Mesendoderm (in vitro differentiated cells): ENCODE results near the gene TMEM239.

Source experiments
- DNase-seq: peaks from one replicate; pipeline ENCODE4 v3.0.0; 2013
- H2AK5ac ChIP-seq: 2 replicates; pipeline ENCODE4 v1.6.1; 2013; ENCODE audit warnings: low read length, inconsistent platforms
- H2BK120ac ChIP-seq: 2 replicates; pipeline ENCODE4 v1.6.1; 2013; ENCODE audit warnings: low read depth, mild to moderate bottlenecking, low read length, moderate library complexity, mixed read lengths
- H2BK15ac ChIP-seq: replicated peaks from 2 replicates; pipeline ENCODE4 v1.6.1; 2013; ENCODE audit warnings: low read depth, mild to moderate bottlenecking, moderate library complexity
- H2BK5ac ChIP-seq: 2 replicates; pipeline ENCODE4 v1.6.1; 2013; ENCODE audit warnings: low read length, inconsistent platforms
- H3K18ac ChIP-seq: 2 replicates; pipeline ENCODE4 v1.6.1; 2013; ENCODE audit warnings: mild to moderate bottlenecking, low read length, mixed read lengths
- H3K23ac ChIP-seq: one replicate; pipeline ENCODE4 v1.6.1; 2013; ENCODE audit warnings: low read length
- H3K27ac ChIP-seq: 2 replicates; pipeline ENCODE4 v1.5.1; 2013; ENCODE audit warnings: low read depth, mild to moderate bottlenecking, inconsistent platforms, low read length, moderate library complexity
- H3K27me3 ChIP-seq: 2 replicates; pipeline ENCODE4 v1.6.1; 2013; ENCODE audit warnings: low read length, control low read depth, mild to moderate bottlenecking, inconsistent platforms; ENCODE audit not compliant: insufficient read depth, poor library complexity
- H3K36me3 ChIP-seq: 2 replicates; pipeline ENCODE4 v1.6.1; 2013; ENCODE audit warnings: low read length, inconsistent platforms; ENCODE audit not compliant: control insufficient read depth, insufficient read depth
- H3K4ac ChIP-seq: one replicate; pipeline ENCODE4 v1.6.1; 2013; ENCODE audit warnings: low read depth, mild to moderate bottlenecking, low read length, moderate library complexity
- H3K4me1 ChIP-seq: 2 replicates; pipeline ENCODE4 v1.6.1; 2013; ENCODE audit warnings: low read depth, low read length, inconsistent platforms; ENCODE audit not compliant: control insufficient read depth
- H3K4me2 ChIP-seq: 2 replicates; pipeline ENCODE4 v1.6.1; 2013; ENCODE audit warnings: low read length
- H3K4me3 ChIP-seq: 2 replicates; pipeline ENCODE4 v1.5.1; 2013; ENCODE audit warnings: mild to moderate bottlenecking, low read length
- H3K56ac ChIP-seq: one replicate; pipeline ENCODE4 v1.6.1; 2013; ENCODE audit warnings: low read length
- H3K79me1 ChIP-seq: 2 replicates; pipeline ENCODE4 v1.6.1; 2013; ENCODE audit warnings: low read length, inconsistent platforms
- H3K79me2 ChIP-seq: 2 replicates; pipeline ENCODE4 v1.6.1; 2013; ENCODE audit warnings: mild to moderate bottlenecking, low read length; ENCODE audit not compliant: control insufficient read depth, insufficient read depth
- H3K9ac ChIP-seq: 2 replicates; pipeline ENCODE4 v1.6.1; 2013; ENCODE audit warnings: low read length, inconsistent platforms
- H4K5ac ChIP-seq: one replicate; pipeline ENCODE4 v1.6.1; 2013; ENCODE audit warnings: low read length
- H4K8ac ChIP-seq: one replicate; pipeline ENCODE4 v1.6.1; 2013; ENCODE audit warnings: low read depth, mild to moderate bottlenecking, control low read depth, low read length, moderate library complexity
- WGBS: extraction: QIAGEN DNeasy Blood & Tissue Kit; methylation state at CpG from one replicate; pipeline ENCODE4 v1.1.7; 2013; ENCODE audit warnings: low lambda C conversion rate, missing lambda C conversion rate; ENCODE audit not compliant: insufficient coverage; ENCODE audit errors: extremely low coverage; 5-methylcytosine and 5-hydroxymethylcytosine counted together

TMEM239 gene

DNA sequence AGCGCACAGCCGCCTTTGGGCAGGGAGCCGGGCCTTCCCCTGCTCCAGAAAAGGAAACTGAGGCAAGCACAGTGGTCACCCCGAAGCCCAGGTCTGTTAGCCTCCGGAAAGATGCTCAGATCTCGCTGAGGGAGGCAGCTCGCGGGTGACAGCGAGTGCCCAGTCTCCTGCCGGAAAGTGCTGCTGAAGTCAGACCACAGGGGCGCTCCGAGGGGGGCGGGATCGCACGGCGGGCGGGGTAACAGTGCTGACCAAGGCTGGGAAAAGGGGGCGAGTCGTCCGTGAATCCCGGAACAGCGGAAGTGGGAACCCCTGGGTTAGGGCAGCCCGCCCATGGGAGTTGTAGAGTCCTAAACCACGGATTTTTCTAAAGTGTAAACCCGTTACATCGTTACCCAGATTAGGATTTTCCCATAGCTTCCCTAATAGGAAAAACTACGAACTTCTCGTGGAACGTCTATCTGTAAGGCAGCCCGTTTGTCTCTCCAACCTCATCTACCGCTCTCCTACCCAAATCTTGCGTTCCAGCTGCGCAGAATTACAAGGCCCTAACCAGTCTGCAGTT lies 24.9 kb downstream of the TMEM239 start:
- Histone ChIP-seq H3K4me3 (peak overlapping the region; percentile 77), H3K79me1 (no peaks in the 10 kb centered on the region), H3K9ac (peak overlapping the region; percentile 68), H2BK15ac (no peak overlapping the region), H3K4ac (no peak overlapping the region), H3K4me1 (no peaks in the 10 kb centered on the region), H3K4me2 (peak overlapping the region; percentile 74), H3K27me3 (no peaks in the 10 kb centered on the region), H2AK5ac (no peak overlapping the region), H3K18ac (no peak overlapping the region), H3K23ac (no peak overlapping the region), H2BK120ac (no peak overlapping the region), H2BK5ac (no peak overlapping the region), H3K56ac (peak overlapping the region; percentile 74), H3K36me3 (no peaks in the 10 kb centered on the region), H4K5ac (no peak overlapping the region), H3K79me2 (no peaks in the 10 kb centered on the region), H3K27ac (no peak overlapping the region), H4K8ac (no peak overlapping the region)
- no CpG with 5 or more reads among the region's 33 CpGs for WGBS
- peak; percentile 46 for DNase-seq

DNA sequence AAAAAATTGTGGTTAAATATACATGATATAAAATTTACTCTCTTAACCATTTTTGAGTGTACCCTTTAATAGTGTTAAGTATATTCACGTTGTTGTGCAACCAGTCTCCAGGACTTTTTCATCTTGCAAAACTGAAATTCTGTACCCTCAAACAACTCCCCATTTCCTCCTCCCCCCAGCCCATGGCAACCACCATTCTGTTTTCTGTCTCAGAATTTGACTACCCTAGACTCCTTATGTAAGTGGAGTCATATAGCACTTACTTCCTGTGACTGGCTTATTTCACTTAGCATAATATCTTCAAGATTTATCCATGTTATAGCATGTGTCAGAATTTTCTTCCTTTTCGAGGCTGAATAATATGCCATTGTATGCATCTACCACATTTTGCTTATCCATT lies 29.4 kb downstream of the TMEM239 start:
- H3K27me3 ChIP-seq = no peaks in the 10 kb centered on the region
- no peaks in the 10 kb centered on the region for H3K4me1 ChIP-seq
- H3K79me2 ChIP-seq = no peaks in the 10 kb centered on the region
- no peak overlapping the region for H3K4me3 ChIP-seq
- H2BK15ac ChIP-seq = no peak overlapping the region
- H3K4me2 ChIP-seq = no peak overlapping the region
- no peak overlapping the region for H3K27ac ChIP-seq
- H3K9ac ChIP-seq = no peak overlapping the region
- no peak overlapping the region for H4K8ac ChIP-seq
- no peak overlapping the region for H3K23ac ChIP-seq
- no peaks in the 10 kb centered on the region for H3K36me3 ChIP-seq
- H3K79me1 ChIP-seq = no peaks in the 10 kb centered on the region
- H3K56ac ChIP-seq = no peak overlapping the region
- DNase-seq = no peak
- no peak overlapping the region for H3K18ac ChIP-seq
- H2BK120ac ChIP-seq = no peak overlapping the region
- H4K5ac ChIP-seq = no peak overlapping the region
- H3K4ac ChIP-seq = no peak overlapping the region
- H2BK5ac ChIP-seq = no peak overlapping the region
- no peak overlapping the region for H2AK5ac ChIP-seq
- no CpG with 5 or more reads among the region's 2 CpGs for WGBS

DNA sequence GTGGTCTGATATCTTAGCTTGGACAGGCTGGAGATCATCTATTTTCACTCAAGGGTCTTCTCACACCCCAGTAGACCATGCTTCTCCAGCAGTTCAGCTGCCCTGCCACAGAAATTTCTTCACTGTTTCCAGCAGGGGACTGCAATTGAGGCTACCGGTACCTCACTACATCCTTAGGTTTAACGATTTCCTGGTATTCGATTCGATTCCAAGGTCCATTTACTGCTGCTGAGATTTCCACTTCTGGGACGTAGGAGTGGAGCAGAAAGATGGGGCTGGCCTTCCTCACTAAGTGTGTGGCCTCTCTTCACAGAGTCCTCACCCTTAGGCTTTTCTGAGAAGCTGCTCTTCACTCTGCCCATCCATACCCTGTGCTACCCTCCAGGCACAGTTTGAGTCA lies 30.5 kb downstream of the TMEM239 start:
- H4K8ac ChIP-seq = no peak overlapping the region
- H3K23ac ChIP-seq = no peak overlapping the region
- no peak overlapping the region for H3K9ac ChIP-seq
- H3K79me2 ChIP-seq = no peaks in the 10 kb centered on the region
- H3K36me3 ChIP-seq = no peaks in the 10 kb centered on the region
- WGBS = no CpG with 5 or more reads among the region's 5 CpGs
- H4K5ac ChIP-seq = no peak overlapping the region
- DNase-seq = no peak
- no peak overlapping the region for H3K4me3 ChIP-seq
- no peak overlapping the region for H2BK120ac ChIP-seq
- no peaks in the 10 kb centered on the region for H3K79me1 ChIP-seq
- H3K4me1 ChIP-seq = no peaks in the 10 kb centered on the region
- no peak overlapping the region for H3K4ac ChIP-seq
- no peaks in the 10 kb centered on the region for H3K27me3 ChIP-seq
- H3K18ac ChIP-seq = no peak overlapping the region
- H2BK15ac ChIP-seq = no peak overlapping the region
- H2BK5ac ChIP-seq = no peak overlapping the region
- no peak overlapping the region for H2AK5ac ChIP-seq
- no peak overlapping the region for H3K27ac ChIP-seq
- H3K56ac ChIP-seq = no peak overlapping the region
- no peak overlapping the region for H3K4me2 ChIP-seq

DNA sequence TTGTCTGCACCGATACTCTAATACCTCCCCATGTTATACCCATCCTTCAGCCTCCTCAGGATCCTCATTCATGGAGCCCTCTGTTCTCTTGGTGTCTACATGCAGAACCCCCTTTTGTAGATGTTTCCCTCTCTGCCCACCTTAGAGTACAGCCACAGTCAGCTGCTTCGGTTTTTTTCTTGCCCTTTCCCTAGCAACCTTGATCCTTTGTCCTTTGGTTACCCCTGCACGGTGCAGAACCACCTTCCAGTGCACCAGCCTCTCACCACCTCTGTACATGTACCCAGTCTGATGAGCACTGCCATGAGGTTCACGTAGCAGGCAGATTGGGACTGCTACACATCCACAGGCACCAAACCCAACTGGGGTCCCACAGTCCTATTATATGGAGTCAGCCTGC lies 31.6 kb downstream of the TMEM239 start:
- no peak overlapping the region for H4K5ac ChIP-seq
- H3K36me3 ChIP-seq = no peaks in the 10 kb centered on the region
- no peak overlapping the region for H3K18ac ChIP-seq
- H3K4me2 ChIP-seq = no peak overlapping the region
- H3K4ac ChIP-seq = no peak overlapping the region
- no CpG with 5 or more reads among the region's 4 CpGs for WGBS
- H2BK5ac ChIP-seq = no peak overlapping the region
- no peaks in the 10 kb centered on the region for H3K27me3 ChIP-seq
- H3K4me3 ChIP-seq = no peak overlapping the region
- H3K23ac ChIP-seq = no peak overlapping the region
- no peaks in the 10 kb centered on the region for H3K4me1 ChIP-seq
- no peak overlapping the region for H2BK120ac ChIP-seq
- H2BK15ac ChIP-seq = no peak overlapping the region
- H3K9ac ChIP-seq = no peak overlapping the region
- DNase-seq = no peak
- no peak overlapping the region for H4K8ac ChIP-seq
- no peaks in the 10 kb centered on the region for H3K79me2 ChIP-seq
- H2AK5ac ChIP-seq = no peak overlapping the region
- H3K56ac ChIP-seq = no peak overlapping the region
- no peaks in the 10 kb centered on the region for H3K79me1 ChIP-seq
- no peak overlapping the region for H3K27ac ChIP-seq

DNA sequence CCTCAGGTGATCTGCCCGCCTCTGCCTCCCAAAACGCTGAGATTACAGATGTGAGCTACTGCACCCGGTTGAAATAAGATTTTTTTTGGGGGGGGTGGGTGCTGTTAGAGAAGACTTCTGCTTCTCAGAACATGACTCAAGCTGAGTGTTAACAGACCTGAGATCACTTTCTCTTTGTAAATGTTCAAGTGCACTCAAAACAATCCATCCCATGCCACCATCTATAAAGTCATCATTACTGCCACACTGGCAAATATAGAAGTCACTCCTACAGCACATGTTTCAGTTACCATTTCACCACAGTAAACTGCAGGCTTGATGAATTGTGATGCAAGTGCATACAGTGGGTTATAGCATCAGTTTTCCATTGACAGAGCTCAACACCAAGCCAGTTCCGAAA lies 33.4 kb downstream of the TMEM239 start:
- H3K36me3 ChIP-seq = no peaks in the 10 kb centered on the region
- H3K4ac ChIP-seq = no peak overlapping the region
- H2BK5ac ChIP-seq = no peak overlapping the region
- H3K4me3 ChIP-seq = no peak overlapping the region
- H2BK15ac ChIP-seq = no peak overlapping the region
- DNase-seq = no peak
- H2BK120ac ChIP-seq = no peak overlapping the region
- H3K27me3 ChIP-seq = no peaks in the 10 kb centered on the region
- no peaks in the 10 kb centered on the region for H3K79me2 ChIP-seq
- H3K79me1 ChIP-seq = no peaks in the 10 kb centered on the region
- H3K56ac ChIP-seq = no peak overlapping the region
- H3K9ac ChIP-seq = no peak overlapping the region
- no peak overlapping the region for H2AK5ac ChIP-seq
- no peak overlapping the region for H3K23ac ChIP-seq
- H4K8ac ChIP-seq = no peak overlapping the region
- H3K27ac ChIP-seq = no peak overlapping the region
- no peak overlapping the region for H4K5ac ChIP-seq
- WGBS = no CpG with 5 or more reads among the region's 4 CpGs
- no peak overlapping the region for H3K4me2 ChIP-seq
- no peaks in the 10 kb centered on the region for H3K4me1 ChIP-seq
- H3K18ac ChIP-seq = no peak overlapping the region

DNA sequence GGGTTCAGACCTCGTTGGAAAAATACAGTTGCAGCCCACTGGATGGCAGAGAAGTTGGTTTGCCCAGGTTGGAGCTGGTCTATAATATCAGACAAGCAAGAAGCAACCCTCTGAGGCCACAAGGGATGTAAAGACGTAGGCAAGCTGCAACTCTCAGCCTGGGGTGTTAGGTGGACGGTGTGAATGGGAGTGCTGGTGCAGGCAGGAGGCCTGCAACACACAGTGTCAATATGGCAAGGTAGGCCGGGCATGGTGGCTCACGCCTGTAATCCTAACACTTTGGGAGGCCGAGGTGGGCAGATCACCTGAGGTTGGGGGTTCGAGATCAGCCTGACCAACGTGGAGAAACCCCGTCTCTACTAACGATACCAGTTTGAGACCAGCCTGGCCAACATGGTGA lies 34.9 kb downstream of the TMEM239 start:
- Histone ChIP-seq H3K79me1 (no peaks in the 10 kb centered on the region), H3K4me1 (no peaks in the 10 kb centered on the region), H4K5ac (no peak overlapping the region), H3K23ac (no peak overlapping the region), H3K27me3 (no peaks in the 10 kb centered on the region), H3K79me2 (no peaks in the 10 kb centered on the region), H3K4ac (no peak overlapping the region), H3K4me3 (no peak overlapping the region), H3K9ac (no peak overlapping the region), H3K27ac (no peak overlapping the region), H3K56ac (no peak overlapping the region), H2BK120ac (no peak overlapping the region), H3K4me2 (no peak overlapping the region), H3K18ac (no peak overlapping the region), H2BK5ac (no peak overlapping the region), H2AK5ac (no peak overlapping the region), H2BK15ac (no peak overlapping the region), H3K36me3 (no peaks in the 10 kb centered on the region), H4K8ac (no peak overlapping the region)
- no peak for DNase-seq
- WGBS = no CpG with 5 or more reads among the region's 10 CpGs
